AG04449 (cell line): ENCODE results near the gene CD302.
A peak's percentile ranks its signal among the peaks of the same experiment; 100 is the strongest.

Experiments
- CTCF ChIA-PET: fragments of 350-600 bp; formaldehyde crosslinking; extraction: SDS; loops from one replicate; lab custom pipeline; 2021; ENCODE audit warnings: antibody characterized with exemption; lab: Yijun Ruan, JAX
- POLR2A ChIA-PET: fragments of 400-600, 350-600 bp; formaldehyde crosslinking; extraction: SDS; loops from one replicate; lab custom pipeline; 2020; ENCODE audit warnings: antibody characterized with exemption, inconsistent platforms; lab: Yijun Ruan, JAX
- DNase-seq: peaks from one replicate; pipeline ENCODE4 v3.0.0-alpha.2; 2010; ENCODE audit warnings: low read depth, low spot score
- H3K4me3 ChIP-seq: 2 replicates; pipeline ENCODE4 v1.5.1; 2011; ENCODE audit warnings: low read depth, mild to moderate bottlenecking, control low read depth, low read length
- CTCF ChIP-seq: IDR thresholded peaks from one replicate; pipeline ENCODE4 v1.5.1; 2011; ENCODE audit warnings: mild to moderate bottlenecking, moderate library complexity, low read length, control low read depth, inconsistent platforms; ENCODE audit not compliant: insufficient read depth; ENCODE audit errors: missing control alignments

The CD302 gene

DNA sequence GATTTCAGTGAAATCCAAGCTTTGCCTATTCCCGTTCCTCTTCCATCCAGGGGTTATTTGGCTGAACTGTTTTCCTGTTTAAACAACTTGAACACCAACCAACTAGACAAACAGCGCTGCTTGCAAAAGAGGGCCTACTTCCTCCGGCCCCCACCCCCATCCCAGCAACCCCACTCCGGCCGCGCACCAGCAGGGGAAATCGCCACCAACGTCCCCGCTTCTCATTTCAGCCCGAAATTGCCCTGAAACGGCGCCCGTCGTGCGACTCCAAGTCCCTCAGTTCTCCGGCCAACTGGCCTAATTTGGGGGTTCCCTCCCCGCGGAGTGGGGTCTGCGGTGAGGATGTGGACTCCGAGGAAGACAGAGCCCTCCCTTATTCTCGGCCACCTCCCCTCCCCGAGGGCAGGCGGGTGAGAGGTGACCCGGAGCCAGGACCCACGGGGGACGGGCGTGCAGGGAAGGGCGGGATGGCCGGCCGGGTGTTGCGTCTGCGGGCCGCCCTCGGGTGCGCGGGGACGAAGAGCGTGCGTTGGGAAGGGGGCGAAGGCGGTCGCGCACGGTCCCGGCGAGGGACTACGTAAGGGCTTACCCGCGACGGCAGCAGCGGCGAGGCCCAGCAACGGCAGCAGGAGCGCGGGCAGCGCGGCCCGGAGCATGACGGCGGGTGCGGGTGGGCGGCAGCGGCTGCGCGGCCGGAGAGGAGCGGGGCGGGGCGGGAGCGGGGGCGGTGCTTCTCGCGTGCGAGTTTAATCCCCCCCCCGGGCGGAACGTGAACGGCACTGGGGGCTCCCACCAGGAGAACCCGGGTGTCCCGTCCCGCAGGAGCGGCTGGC lies at the start of gene CD302:
CD302 (minus strand) TSS at position 666 of the 833 bp plus-strand sequence; CDS start at position 656, 10 bp downstream.
- H3K4me3 ChIP-seq, result peak within 1 kb of the TSS; percentile 75
- no peak for TF ChIP-seq CTCF
- CTCF ChIA-PET, result interaction anchor here (3.0 kb wide), 1 partner anchor 10 kb away, joined by 21 read pairs; no protein-coding TSS in a partner anchor
- POLR2A ChIA-PET, result no interaction called here
- no peak for DNase-seq

- CTCF ChIA-PET, result no interaction called here
- DNase-seq, result no peak
- TF ChIP-seq CTCF, result no peak
- H3K4me3 ChIP-seq, result no peak overlapping the region
- POLR2A ChIA-PET, result no interaction called here
Measured at GRCh38 chr2:159846564-159846963, 48.6 kb upstream of the CD302 start.

DNA sequence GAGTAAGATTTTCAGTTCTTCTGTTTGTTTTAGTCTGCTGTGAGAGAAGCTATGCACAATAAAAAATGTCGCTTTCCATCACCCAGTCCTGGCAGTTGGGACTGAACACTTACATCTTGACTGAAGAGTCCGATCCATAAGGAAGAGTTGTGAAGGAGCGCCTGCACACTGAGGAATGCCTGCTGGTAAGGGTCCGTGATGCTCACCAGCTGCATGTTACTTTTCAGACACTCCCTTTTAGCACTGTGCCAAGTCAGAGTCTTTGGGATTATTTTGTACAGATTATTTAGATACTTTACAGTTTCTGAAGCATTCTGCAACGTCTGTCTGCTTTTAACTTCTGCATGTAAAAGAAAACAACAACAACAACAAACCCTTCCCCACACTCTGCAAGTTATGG lies 42.6 kb upstream of the CD302 start:
- ChIA-PET POLR2A (no interaction called here), CTCF (interaction anchor here (1.0 kb wide), 1 partner anchor 33 kb away, joined by 3 read pairs; no protein-coding TSS in a partner anchor)

GRCh38 chr2:159832858-159833257 lies 34.9 kb upstream of the CD302 start:
- no peak overlapping the region for H3K4me3 ChIP-seq
- CTCF ChIA-PET, result interaction anchor here (1.2 kb wide), 1 partner anchor 25 kb away, joined by 3 read pairs; no protein-coding TSS in a partner anchor
- DNase-seq, result no peak
- POLR2A ChIA-PET, result no interaction called here
- TF ChIP-seq CTCF, result no peak

More for the DNA sequence above, 42.6 kb upstream of the CD302 start:
- no peak overlapping the region for H3K4me3 ChIP-seq
- DNase-seq, result no peak
- no peak for TF ChIP-seq CTCF

GRCh38 chr2:159832026-159832425 lies 34.0 kb upstream of the CD302 start:
- no peak overlapping the region for H3K4me3 ChIP-seq
- ChIA-PET CTCF (interaction anchor here (1.2 kb wide), 1 partner anchor 24 kb away, joined by 3 read pairs; no protein-coding TSS in a partner anchor), POLR2A (no interaction called here)
- no peak for DNase-seq
- no peak for TF ChIP-seq CTCF

- ChIA-PET CTCF (no interaction called here), POLR2A (no interaction called here)
- H3K4me3 ChIP-seq, result no peak overlapping the region
- TF ChIP-seq CTCF, result no peak
- no peak for DNase-seq
Measured at GRCh38 chr2:159829376-159829775, 31.4 kb upstream of the CD302 start.
